Measurements from ENCODE around the gene NEDD4.
"Not testable (repeated sequence)": the region's sequence is repeated elsewhere in the genome, so short reads cannot be mapped to it uniquely, and the experiment has no call there.

GRCh38 chr15:55944606-55945005, 48.8 kb downstream of the NEDD4 start:
- TF ChIP-seq MAX (IDR thresholded peaks at IDR 0.05; ENCODE audit: low read depth, low read length); REST (IDR thresholded peaks at IDR 0.05; ENCODE audit: low read depth, low read length); MEF2B (IDR thresholded peaks at IDR 0.05; ENCODE audit: partially characterized antibody, poor library complexity, severe bottlenecking); ZNF24 (IDR thresholded peaks at IDR 0.05); HDGF (IDR thresholded peaks at IDR 0.05): not testable (repeated sequence)

Measured in GM12878 (cell line).